Effector memory CD4-positive, alpha-beta T cell (primary cell): ENCODE results near the gene ELAVL1.

Experiments used
- DNase-seq, 3 donors: peaks; one replicate each; pipeline ENCODE4 v3.0.0-alpha.2; 2020
- H3K27ac ChIP-seq: 2 replicates; pipeline ENCODE4 v1.7.0; 2013; ENCODE audit warnings: mild to moderate bottlenecking, low read length, moderate library complexity; ENCODE audit not compliant: insufficient read depth, poor library complexity, severe bottlenecking
- H3K27me3 ChIP-seq: replicated peaks from 2 replicates; pipeline ENCODE4 v1.7.0; 2013; ENCODE audit warnings: mild to moderate bottlenecking, low read length; ENCODE audit not compliant: insufficient read depth, control insufficient read depth, poor library complexity, severe bottlenecking
- H3K36me3 ChIP-seq: 2 replicates; pipeline ENCODE4 v1.7.0; 2013; ENCODE audit warnings: mild to moderate bottlenecking, low read length, moderate library complexity; ENCODE audit not compliant: control insufficient read depth, insufficient read depth
- H3K4me1 ChIP-seq: 2 replicates; pipeline ENCODE4 v1.7.0; 2013; ENCODE audit warnings: low read length, mild to moderate bottlenecking; ENCODE audit not compliant: control insufficient read depth, insufficient read depth, poor library complexity, severe bottlenecking
- H3K4me3 ChIP-seq: 2 replicates; pipeline ENCODE4 v1.7.0; 2013; ENCODE audit warnings: low read length, low read depth, mild to moderate bottlenecking; ENCODE audit not compliant: insufficient read depth, poor library complexity, severe bottlenecking
- H3K9me3 ChIP-seq: 2 replicates; pipeline ENCODE4 v1.7.0; 2013; ENCODE audit warnings: mild to moderate bottlenecking, low read length, moderate library complexity; ENCODE audit not compliant: control insufficient read depth

Gene ELAVL1

DNA sequence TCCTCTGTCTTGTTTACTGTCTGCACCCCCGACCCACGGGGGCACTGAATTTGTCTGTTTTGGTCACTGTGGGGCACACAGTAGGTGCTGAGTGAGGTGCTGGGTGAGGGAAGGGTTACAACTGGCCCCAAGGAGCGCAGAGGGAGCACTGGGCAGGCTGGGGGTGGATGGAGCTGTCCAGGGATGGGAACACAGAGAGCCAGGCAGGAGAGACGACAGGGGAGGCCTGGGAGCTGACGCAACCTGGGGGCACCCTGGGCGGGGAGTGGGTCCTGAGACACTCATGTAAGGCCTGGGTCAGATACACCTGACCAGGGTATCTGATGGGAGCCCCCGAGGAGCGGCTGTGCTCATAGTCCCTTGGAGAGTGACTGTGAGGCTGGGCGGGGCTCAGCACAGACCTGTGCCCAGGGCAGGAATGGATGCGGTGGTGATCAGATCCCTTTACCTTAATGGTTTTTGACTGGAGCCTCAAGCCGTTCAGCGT, 24.8 kb downstream of the ELAVL1 start:
- Histone ChIP-seq H3K4me3 (no peak overlapping the region), H3K9me3 (no peaks in the 10 kb centered on the region), H3K36me3 (peaks cover 72% of the 10 kb centered on the region), H3K27ac (no peak overlapping the region), H3K4me1 (no peaks in the 10 kb centered on the region), H3K27me3 (no peaks in the 10 kb centered on the region)
- no peak for DNase-seq

DNA sequence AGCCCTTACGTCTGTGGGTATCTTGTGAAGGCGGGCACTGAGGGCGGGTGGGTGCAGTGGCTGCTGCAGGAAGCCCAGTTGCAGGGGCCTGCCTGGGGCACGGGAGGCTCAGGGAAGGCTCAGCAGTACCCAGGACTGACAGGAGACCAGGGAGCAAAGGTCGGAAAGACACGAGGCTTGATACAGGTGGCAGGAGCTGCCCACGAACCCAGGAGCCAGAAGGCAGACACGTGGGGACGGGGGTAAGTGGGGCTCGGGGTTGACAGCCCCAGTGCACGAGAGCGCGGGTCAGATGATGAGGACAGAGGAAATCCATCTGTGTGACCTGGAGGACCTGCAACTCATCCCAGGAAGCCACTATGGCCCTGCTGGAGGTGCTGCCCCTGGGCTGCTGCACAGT, 25.3 kb downstream of the ELAVL1 start:
- Histone ChIP-seq H3K27ac (no peak overlapping the region), H3K4me1 (no peaks in the 10 kb centered on the region), H3K27me3 (no peaks in the 10 kb centered on the region), H3K9me3 (no peaks in the 10 kb centered on the region), H3K36me3 (peaks cover 69% of the 10 kb centered on the region), H3K4me3 (no peak overlapping the region)
- no peak for DNase-seq

DNA sequence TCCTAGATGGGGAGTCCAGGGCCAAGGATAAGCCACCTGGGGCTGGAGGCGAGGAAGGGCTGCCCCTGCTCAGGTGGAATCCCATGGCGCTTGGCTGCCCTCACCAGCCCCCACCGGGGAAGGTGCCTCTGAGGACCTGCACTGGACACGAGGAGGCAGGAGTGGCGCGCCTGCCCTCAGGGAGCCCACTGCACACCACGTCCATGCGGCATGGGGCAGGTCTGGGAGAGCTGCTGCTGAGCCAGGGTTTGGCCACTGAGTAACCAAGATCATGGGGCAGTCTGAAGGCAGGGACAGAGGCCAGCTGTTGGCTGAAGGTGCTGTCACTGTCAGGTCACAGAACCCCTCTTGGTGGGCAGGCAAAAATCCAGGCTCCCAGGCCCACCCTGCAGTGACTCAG, 25.9 kb downstream of the ELAVL1 start:
- no peak overlapping the region for H3K4me3 ChIP-seq
- DNase-seq = no peak
- no peak overlapping the region for H3K27ac ChIP-seq
- H3K36me3 ChIP-seq = peaks cover 72% of the 10 kb centered on the region
- no peaks in the 10 kb centered on the region for H3K9me3 ChIP-seq
- no peaks in the 10 kb centered on the region for H3K4me1 ChIP-seq
- H3K27me3 ChIP-seq = no peaks in the 10 kb centered on the region

DNA sequence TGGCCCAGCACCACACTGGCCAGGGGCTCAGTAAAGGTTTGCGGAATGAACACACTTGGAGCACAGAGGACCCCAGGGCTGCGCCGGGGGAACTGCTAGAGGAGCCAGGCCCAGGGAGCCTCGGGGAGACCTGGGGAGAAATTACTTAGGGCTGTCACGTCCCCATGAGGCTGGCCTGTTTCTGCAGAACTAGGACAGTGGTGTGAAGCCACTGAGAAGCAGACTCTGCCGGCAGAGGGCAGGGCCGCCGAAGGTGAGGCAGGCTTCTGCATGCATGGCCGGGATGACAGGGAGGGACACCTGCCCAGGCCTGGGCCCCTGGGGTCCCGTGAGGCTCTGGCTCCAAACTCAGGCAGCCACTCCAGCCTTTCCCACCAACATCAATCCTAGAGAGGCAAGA, 26.4 kb downstream of the ELAVL1 start:
- H3K27me3 ChIP-seq = no peaks in the 10 kb centered on the region
- DNase-seq = no peak
- no peak overlapping the region for H3K4me3 ChIP-seq
- H3K36me3 ChIP-seq = peaks cover 76% of the 10 kb centered on the region
- no peaks in the 10 kb centered on the region for H3K9me3 ChIP-seq
- H3K27ac ChIP-seq = no peak overlapping the region
- H3K4me1 ChIP-seq = no peaks in the 10 kb centered on the region

DNA sequence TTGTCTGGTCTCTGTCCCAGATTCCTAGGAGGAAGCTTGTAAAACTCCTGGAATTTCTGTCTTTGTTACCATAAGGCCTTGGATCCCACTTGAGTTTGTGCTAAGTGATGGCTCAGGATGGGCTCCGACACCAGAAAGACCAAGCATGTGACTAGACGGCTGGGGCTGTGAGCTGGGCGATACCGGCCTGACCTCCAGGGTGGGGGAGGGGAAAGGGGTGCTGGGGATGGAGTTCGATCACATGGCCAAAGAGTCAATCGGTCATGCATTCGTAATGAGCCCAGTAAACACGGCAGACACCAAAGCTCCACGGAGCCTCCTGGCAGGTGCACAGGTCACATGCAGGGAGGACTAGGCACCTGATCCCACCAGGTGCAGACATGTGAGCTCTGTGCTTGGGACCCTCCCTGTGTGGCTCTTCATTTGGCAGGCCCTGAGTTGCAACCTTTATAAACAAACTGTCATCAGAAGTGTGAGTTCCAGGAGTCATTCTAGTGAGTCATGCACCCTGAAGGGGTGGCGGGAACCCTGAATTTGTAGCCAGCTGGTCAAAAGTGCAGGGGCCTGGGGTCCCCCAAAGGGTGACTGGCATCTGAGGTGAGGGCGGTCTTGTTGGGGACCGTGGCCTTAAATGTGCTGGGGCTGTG, 27.1 kb downstream of the ELAVL1 start:
- Histone ChIP-seq H3K27me3 (no peaks in the 10 kb centered on the region), H3K4me1 (no peaks in the 10 kb centered on the region), H3K27ac (no peak overlapping the region), H3K9me3 (no peaks in the 10 kb centered on the region), H3K4me3 (no peak overlapping the region), H3K36me3 (peaks cover 77% of the 10 kb centered on the region)
- no peak for DNase-seq

DNA sequence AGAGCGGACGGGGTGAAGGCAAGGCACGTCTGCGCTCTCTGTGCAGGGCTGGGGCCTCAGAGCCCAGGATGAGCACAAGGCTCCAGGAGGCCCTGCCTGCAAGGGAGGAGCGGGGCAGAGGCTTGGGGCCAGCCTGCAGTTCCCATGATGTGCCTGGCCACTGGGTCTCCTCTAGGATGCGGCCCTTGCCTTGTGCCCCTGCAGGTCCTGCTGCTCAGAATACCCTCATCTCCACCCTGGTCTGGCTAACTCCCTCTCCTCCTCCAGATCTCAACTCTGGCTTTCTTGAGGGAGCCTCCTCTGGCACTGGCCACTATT, 27.8 kb downstream of the ELAVL1 start:
- Histone ChIP-seq H3K27me3 (no peaks in the 10 kb centered on the region), H3K4me3 (no peak overlapping the region), H3K4me1 (no peaks in the 10 kb centered on the region), H3K27ac (no peak overlapping the region), H3K36me3 (peaks cover 75% of the 10 kb centered on the region), H3K9me3 (no peaks in the 10 kb centered on the region)
- no peak for DNase-seq

DNA sequence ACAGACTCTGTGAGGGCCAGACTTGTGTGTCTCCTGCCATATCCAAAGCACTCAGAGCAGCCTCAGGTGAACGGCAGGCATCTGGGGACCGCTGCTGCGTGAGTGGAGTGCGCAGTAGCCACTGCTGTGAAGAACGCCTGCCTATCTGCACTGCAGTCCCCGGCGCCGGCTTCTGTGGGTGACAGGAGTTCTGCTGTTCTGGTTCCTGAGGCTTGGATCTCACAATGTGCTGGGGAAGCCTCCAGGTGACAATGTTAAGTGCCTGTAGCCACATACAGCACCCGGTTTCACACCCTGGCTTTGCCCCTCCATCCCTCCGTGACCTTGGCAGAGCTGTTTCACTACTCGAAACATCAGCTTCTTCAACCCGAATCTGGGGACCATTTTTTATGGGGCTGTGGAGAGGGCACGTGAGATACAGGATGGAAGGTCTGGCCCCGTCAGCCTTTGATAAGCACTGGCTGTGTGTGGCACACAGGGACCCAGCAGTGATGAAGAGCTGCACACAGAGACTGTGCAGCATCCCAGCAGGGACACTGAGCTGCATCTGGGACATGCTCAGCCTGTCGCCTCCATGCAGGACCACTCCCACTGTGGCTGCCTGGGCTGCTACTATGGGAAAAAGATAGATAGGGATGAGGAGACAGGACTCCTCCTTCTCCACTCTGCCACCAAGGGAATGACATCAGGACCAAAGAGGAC, 28.3 kb downstream of the ELAVL1 start:
- Histone ChIP-seq H3K27ac (no peak overlapping the region), H3K9me3 (no peaks in the 10 kb centered on the region), H3K27me3 (no peaks in the 10 kb centered on the region)

DNA sequence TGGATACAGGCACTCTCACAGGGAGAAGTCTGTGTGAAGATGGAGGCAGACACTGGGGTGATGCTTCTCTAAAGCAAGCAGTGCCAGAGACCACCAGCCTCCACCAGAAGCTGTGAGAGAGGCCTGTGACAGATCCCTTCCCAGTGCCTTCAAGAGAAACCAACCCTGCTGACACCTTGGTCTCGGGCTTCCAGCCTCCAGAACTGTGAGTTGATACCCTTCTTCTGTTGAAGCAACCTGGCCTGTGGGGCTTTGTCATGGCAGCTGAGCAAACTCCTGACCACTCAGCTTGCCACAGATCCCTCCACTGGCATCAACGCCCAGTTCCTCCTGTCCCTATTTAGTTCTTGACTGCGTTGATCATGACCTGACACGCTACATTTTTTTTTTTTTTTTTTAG, 29.0 kb downstream of the ELAVL1 start:
- Histone ChIP-seq H3K4me3 (no peak overlapping the region), H3K27me3 (no peaks in the 10 kb centered on the region), H3K4me1 (no peaks in the 10 kb centered on the region), H3K36me3 (peaks cover 75% of the 10 kb centered on the region), H3K27ac (no peak overlapping the region), H3K9me3 (no peaks in the 10 kb centered on the region)
- no peak for DNase-seq

More for the DNA sequence above, 28.3 kb downstream of the ELAVL1 start:
- Histone ChIP-seq H3K4me1 (no peaks in the 10 kb centered on the region), H3K4me3 (no peak overlapping the region), H3K36me3 (peaks cover 74% of the 10 kb centered on the region)
- DNase-seq = no peak

DNA sequence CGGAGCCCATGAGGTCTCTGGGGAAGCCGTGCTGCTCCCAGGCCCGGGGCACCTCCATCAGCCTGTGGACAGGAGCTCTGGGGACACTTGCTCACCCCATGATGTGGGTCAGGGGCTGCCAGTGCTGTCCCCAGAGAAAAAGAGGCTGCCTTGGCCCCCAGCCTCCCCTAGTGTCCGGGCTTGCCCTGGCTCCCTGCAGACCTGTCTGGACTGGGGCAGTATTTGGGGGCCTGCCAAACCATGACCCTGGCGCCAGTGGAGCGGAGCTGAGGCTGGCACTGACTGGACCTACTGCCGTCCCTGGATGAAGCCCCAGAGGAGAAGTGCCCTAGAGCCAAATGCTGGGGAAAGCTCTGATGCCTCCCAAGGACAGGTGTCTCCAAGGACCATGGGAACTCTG, 30.4 kb downstream of the ELAVL1 start:
- Histone ChIP-seq H3K36me3 (peaks cover 69% of the 10 kb centered on the region), H3K4me1 (no peaks in the 10 kb centered on the region), H3K9me3 (no peaks in the 10 kb centered on the region), H3K27ac (no peak overlapping the region), H3K4me3 (no peak overlapping the region), H3K27me3 (no peaks in the 10 kb centered on the region)
- no peak for DNase-seq

DNA sequence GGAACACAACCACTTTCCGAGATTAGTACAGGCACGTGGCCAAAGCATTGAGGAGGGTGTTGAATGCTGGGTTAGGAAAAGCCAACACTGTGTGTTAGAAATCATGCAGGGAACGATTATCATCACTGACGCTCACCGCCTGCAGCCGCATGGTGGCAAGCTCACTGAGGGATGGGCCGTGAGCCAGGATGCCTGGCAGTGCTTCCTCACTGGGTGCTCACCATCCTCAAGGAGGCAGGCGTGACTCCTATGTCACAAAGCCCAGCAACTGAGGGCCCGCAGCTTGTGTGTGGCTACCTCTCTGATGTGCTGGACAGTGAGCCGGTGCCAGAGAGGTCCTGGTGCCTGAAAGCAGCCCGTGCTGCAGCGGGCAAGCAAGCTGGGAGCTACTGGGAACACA, 31.6 kb downstream of the ELAVL1 start:
- H3K4me3 ChIP-seq = no peak overlapping the region
- H3K27me3 ChIP-seq = no peaks in the 10 kb centered on the region
- peaks cover 59% of the 10 kb centered on the region for H3K36me3 ChIP-seq
- H3K27ac ChIP-seq = no peak overlapping the region
- no peaks in the 10 kb centered on the region for H3K9me3 ChIP-seq
- no peak for DNase-seq
- no peaks in the 10 kb centered on the region for H3K4me1 ChIP-seq
